Activated naive CD4-positive, alpha-beta T cell treated with Interleukin-2 at 50 U/mL for 16 hours (primary cell): ENCODE results near the gene CELSR2.
"Not testable (repeated sequence)": the region's sequence is repeated elsewhere in the genome, so short reads cannot be mapped to it uniquely, and the experiment has no call there.

Experiments used
- DNase-seq: peaks from one replicate; pipeline ENCODE4 v3.0.0-alpha.2; 2020

The CELSR2 gene

DNA sequence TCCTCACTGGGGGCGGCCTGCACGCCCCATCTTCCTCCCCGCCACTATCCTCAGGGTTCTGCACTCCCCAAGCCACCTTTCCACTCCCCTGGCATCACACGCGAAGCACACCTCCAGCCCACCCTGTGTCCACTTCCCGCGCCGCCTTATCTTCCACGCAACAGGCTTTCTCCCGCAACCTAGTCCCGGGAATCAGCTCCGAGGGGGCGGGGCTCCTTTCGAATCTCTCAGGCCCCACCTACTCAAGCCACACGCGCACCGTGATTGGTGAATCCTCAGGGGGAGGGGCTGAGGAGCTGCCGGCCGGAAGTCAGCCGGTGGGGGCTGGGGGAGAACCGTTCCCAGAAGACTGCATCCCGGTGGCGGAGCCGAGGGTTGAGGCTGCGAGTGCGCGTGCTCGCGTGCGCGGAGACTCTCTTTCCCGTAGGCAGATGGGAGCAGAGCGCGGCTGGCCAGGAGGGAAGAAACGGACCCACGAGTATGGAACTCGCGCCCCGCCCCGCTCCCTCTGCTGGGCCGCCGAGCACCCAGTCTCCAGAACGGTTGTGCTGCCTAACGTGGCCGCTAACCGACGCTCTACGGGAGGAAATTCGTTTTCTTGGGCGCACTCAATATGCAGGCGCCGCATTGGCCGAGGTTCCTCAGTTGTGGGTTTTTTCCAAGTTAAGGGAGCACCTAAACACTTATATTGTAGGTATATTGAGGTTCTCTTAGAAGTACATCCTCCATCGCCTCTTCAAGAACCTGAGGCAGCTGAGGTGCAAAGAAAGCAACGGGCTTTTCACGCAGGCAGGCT lies 33.8 kb downstream of the CELSR2 start, which contains the start of gene PSRC1:
Gene PSRC1, minus strand, starts transcription at position 194 of the 796 bp plus-strand sequence.
- DNase-seq = peak; percentile 91

DNA sequence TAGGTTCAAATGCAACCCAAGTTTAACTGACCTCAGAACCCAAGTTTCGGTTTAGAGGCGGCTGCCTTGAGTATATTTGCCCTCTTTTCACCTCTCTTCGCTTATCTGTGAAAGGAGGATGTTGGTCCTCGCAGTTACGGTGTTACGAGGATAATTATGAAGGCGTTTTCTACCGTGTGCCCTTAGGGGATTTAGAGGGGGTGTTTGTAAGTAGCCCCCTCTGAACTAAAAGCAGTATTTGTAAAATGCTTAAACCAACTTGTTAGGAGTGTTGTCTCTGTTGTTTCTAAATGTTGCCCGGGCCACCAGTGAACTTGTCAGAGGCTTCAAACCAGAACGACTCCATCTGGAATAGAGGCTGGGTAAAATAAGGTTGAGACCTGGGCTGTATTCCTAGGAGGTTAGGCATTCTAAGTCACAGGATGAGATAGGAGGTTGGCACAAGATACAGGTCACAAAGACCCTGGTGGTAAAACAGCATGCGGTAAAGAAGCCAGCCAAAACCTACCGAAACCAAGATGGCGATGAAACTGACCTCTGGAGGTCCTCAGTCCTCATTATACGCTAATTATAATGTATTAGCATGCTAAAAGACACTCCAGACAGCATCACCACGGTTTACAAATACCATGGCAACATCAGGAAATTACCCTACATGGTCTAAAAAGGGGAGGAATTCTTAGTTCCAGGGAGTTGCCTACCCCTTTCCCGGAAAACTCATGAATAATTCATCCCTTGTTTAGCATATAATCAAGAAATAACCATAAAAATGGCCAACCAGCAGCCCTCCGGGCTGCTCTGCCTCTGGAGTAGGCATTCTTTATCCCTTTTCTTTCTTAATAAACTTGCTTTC lies 34.6 kb downstream of the CELSR2 start:
- DNase-seq = no peak

DNA sequence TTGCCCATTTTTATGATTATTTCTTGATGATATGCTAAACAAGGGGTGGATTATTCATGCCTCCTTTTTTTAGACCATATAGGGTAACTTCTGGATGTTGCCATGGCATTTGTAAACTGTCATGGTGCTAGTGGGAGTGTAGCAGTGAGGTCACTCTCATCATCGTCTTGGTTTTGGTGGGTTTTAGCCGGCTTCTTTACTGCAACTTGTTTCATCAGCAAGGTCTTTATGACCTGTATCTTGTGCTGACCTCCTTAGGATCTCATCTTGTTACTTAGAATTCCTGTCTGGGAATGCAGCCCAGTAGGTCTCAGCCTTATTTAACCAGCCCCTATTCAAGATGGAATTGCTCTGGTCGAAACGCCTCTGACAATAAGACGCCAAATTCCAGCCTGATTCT lies 37.4 kb downstream of the CELSR2 start:
- not testable (repeated sequence) for DNase-seq

DNA sequence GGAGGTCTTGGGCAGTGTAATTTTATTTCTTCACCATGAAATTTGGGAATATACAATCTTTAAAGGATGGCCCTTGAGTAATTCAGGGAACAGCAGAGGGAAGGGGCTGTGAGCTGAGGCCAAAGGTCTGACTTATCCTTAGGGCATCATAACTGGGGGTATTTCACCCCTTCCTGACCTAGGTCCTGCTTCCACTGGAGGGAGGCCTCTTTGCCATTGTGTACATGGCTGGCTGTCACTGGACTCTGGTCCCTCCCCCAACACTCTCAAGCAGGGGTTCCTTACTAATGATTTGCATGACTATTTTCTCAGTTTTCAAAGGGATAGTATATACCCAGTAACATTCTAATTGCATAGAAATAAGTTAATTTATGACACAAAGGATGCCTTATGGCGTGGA lies 40.8 kb downstream of the CELSR2 start:
- no peak for DNase-seq

DNA sequence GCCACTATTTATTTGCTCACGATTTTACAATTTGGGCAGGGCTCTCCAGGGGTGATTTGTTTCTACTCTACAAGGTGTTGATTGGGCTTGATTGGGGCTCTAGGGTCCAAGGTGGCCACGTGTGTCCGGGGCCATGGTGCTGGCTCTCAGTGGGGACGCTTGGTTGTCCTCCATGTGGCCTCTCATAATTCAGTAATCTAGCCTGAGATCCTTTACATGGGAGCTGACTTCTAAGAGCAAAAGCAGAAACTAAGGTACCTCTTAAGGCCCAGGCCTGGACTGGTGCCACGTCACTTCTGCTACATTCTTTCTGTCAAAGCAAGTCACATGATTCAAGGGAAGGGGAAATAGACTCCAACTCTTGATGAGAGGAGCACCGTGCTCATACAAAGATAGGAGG lies 41.7 kb downstream of the CELSR2 start:
- no peak for DNase-seq

DNA sequence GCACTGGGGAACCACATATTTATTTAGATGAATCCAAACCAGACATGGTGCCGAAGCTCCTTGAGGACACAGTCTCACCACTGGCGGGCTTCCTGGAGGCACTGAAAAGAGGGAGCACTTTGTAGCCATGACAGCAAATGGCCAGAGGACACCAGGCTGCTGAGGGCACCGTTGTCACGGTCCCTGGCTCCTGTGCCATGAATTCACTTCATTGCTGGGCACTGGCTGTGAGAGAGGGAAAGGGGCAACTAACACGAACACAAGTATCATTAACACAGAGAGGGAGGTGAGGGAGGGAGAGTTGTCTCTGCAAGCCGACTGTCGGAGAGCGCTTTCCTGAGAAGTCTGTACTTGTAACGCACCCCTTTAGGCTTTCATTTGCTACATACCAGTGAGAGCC lies 43.0 kb downstream of the CELSR2 start:
- no peak for DNase-seq

DNA sequence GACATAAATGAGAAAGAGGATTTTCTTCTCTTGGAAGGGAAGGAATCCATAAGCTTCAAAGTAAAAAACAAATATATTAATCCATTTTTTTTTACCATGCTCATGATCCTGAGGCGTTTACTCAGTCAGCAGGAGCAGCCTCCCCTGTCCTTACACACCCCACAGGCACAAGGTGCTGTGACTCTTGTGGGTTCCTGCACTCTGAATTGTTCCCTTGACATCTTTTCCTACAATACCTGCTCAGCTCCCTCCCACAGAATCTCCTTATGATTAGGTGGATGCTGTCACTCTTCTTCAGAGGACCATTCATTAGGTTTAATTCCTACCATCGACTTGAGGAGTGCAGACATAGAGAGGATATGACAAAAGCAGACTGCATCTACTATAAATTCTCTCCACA lies 43.7 kb downstream of the CELSR2 start:
- DNase-seq = no peak

DNA sequence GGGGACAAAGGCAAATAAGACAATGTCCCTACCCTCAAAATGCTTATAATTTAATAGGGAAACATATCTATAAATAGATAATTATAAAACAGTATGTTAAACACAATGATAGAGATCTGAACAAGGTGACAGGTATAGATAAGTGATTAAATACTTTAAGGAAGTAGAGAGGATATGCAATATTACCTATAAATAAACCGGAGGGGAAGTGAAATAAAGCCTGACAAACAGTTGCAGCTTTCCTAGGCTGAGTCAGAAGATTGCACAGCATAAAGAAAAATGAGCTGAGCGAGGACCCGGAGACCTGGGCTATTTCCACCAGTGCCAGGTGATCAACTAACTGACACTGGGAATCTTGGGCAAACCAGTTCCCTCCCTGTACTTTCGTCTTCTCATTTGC lies 45.1 kb downstream of the CELSR2 start:
- no peak for DNase-seq

DNA sequence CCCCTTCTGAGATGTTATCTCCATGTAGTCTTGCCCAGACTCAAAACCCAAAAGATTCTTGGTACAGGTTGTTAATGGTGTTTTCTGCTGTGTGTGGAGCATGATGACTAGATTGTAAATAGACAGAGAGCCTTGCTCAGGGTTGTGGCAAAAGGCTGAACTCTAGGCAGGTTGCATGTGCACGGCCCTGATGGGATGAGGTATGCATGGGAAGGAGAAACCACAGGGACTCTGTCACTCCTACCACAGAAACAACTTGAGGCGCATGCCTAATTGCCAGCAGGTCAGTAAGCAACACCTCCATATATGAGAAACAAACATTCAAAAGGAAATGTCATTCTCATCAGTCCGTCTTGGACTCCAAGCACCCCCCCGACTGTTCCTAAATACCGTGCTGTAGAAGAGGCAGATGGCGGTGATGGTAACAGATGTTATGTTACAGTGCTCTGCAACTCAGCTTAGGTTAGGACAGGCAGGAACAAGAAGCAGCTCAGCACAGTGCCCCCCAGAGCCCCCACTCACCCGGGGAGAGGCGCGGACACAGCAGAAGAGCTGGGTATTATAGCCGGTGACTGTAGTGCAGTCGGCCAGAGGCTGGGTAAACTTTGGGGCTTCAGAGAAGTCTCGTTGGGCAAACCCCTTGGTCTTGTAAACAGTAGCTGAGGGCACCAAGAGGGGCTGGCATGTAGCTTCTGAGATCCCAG lies 46.5 kb downstream of the CELSR2 start:
- no peak for DNase-seq

DNA sequence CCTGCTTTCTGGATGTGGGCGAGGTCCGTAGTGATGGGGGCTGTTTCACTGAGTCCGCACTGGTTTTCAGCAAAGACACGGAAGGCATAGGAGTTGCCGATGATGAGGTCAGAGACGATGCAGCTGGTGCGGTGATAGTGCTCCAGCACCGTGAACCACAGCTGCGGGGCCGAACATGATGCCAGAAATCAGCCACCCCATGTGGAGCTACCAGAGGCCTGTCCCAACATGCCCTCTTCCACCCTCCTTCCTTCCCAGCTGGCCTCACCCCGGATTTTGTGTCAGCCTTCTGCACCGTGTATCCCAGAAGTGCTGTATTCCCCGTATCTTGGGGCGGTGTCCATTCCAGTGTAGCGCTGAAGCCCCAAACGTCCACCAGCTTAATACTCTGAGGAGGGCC lies 47.4 kb downstream of the CELSR2 start:
- no peak for DNase-seq

DNA sequence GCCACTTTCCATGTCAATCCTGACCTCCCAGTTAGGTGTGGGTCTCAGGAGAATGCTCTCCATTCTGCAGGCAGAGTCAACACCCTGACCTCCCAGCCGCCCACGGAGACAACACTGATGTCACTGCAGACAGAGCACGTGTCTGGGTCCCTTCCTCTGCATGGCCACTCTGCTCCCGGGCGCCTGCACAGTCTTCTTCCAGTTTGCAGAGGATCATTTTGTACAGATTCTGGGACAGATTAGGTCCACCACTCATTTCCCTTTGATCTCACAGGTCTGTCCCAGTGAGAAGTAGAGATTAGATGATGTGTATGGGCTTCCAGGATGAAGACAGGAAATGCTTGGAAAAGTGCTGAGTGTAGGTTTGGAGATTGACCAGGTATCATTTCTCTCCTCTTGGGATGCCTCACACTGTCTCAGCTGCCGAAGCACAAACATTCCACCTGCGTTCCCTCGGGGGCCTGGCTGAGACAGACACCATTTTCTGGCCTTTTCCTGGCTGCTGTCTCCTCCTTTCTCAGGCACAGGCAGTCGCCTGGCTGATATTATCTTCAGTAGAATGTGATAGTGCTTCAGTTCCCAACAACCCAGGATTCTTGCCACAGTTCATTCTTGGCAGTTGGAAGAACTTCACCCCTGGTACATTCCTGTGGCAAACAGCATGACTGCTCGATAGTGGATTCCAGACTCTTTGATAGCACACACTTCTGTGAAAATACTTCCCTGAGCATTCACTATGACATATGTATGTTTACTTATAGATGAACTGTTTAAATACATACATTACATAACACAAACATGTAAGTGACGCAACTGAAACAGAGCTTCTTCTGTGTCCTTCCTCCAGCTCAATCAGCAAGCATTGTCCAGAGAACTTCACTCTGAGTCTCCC lies 49.6 kb downstream of the CELSR2 start:
- no peak for DNase-seq

DNA sequence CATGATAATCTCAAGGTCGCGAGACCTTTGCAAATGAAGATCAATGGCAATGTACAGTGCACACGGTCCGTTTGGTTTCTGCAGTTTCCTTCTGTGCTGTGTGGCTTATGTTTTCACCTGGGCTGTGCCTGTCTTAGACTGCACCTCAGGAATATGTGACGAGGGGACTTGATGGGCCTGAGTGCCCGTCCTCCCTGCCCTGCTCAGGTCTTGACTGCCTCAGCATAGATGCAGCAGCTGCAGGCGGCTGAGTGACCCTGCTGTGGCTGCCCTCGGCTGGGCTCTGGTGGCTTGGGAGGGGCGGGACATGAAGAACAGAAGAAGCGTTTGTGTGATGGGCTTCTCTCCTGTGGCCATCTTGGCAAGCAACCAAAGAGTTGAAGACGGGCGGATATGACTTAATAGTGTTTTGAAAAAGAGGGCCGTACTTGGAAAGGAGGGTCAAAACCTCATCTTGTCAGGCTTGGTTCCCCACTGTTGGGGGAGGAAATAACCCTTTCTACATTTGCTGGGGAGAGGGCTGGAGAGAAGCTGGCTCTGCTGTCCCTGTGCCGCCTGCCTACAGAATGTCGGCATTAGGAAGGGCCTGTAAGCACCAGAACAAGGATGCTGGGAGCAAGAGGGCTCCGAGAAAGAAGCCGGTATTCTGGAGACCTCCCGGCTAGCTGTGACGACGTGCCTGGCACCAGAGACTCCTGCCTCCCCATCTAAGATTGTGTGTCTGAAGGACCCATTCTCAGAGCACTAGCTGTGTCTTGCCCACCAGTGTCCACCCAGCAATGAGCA lies 50.4 kb downstream of the CELSR2 start:
- no peak for DNase-seq

DNA sequence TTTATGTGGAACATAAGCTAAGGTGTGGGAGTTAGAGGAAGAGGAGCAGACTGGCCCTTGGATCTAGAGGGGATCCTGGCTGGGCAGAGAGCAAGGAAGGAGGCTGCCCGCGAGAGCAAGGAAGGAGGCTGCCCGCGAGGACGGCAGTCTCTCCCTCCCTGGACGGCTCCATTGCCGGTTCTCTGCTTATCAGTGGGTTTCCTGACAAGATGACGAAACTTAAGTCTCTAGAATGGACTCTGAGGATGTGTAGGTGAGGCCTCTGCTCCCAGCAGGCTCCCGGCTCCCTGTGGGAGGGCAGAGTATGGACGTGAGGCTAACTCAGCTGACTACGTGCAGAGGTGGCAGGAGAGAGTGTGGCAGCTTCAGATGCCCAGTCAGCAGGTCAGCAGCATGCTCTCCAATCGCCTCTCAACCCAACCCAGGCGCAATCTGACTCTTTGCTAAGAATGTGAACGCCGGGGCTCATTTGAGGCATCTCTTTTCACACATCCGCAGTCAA lies 51.4 kb downstream of the CELSR2 start:
- no peak for DNase-seq

DNA sequence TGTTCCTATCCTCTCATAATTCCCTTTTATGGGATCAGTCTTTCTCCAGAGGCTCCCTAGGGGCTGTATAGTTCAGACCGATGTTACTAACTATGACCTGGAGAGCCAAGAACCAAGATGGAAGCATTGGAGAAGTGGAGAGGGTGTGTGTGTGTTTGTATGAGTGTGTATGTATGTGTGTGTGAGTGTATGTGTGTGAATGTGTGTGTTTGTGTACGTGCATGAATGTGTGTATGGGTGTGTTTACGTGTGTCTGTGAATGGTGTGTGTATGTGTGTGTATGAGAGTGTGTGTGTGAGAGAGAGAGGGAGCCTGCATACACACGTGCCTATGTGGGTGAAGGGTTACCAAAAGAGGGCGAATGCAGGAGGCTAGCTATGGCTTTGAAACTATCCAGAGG lies 52.5 kb downstream of the CELSR2 start:
- no peak for DNase-seq

DNA sequence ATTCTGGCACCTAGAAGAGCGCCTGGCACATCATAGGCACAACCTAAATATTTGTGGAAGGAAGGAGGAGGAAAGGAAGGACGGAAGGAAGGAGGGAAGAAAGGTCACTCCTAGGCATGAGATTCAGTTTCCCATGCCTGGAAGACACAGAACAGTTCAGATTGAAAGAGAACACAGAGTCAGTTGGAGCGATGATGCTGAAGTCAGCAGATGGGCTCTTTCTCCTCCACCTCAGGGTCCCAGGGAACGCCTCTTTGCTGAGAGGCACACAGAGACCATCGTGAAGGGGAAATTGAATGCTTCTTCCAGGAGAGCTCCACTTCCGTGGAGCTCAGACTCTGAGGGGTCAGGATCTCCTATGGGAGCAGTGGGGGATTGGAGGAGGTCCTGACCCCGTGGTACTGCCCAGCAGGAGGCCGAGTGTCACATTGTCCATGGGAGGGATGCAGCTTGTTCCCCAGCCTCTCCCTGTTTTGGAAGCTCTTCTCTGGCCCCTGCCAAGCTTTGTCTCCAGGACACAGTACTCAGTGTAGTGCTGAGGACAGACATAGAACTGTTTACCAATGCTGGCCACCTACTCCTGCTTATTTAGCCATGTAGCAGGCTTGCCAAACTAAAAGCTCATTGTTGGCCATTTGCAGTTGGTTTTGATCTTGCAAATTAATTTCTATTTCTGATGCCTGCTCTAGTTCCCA lies 55.0 kb downstream of the CELSR2 start:
- no peak for DNase-seq

DNA sequence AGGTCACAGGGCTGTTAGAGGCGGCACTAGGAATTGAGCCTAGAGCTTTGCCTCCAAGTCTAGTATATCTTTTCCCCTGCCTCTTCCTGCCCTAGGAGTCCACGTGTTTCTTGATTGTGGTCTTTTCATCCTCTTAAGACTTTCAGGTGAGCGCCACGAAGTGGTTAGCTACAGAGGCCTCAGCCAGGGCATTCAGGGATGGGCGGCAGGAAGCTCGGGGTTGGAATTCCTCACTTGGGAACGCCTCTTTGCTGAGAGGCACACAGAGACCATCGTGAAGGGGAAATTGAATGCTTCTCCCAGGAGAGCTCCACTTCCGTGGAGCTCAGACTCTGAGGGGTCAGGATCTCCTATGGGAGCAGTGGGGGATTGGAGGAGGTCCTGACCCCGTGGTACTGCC lies 56.7 kb downstream of the CELSR2 start:
- DNase-seq = not testable (repeated sequence)

DNA sequence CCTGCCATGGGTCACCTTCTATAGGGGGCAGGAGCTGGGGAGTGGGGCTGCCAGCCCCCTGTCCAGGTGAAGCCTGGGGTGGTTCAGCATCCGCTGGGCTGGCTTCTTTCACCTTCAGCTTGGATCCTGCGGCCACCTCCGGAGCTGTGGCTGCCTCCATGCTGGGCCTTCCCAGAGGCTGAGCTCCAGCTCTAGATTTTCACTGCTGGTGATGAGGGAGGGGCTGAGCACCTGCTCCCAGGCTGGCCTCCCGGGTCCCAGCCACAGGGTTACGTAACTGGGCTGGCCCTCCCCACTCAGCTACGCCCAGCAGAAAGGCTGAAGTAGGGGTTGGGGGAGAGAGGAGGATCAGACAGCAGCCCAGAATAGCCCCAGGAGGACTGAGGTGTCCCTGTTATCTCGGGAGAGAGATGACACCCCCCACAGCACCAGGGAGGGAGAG lies 57.5 kb downstream of the CELSR2 start, which contains the start of gene MYBPHL:
Gene MYBPHL, minus strand, starts transcription at position 180 of the 442 bp plus-strand sequence. Its CDS starts 20 bp downstream, at position 160.
- DNase-seq = no peak

DNA sequence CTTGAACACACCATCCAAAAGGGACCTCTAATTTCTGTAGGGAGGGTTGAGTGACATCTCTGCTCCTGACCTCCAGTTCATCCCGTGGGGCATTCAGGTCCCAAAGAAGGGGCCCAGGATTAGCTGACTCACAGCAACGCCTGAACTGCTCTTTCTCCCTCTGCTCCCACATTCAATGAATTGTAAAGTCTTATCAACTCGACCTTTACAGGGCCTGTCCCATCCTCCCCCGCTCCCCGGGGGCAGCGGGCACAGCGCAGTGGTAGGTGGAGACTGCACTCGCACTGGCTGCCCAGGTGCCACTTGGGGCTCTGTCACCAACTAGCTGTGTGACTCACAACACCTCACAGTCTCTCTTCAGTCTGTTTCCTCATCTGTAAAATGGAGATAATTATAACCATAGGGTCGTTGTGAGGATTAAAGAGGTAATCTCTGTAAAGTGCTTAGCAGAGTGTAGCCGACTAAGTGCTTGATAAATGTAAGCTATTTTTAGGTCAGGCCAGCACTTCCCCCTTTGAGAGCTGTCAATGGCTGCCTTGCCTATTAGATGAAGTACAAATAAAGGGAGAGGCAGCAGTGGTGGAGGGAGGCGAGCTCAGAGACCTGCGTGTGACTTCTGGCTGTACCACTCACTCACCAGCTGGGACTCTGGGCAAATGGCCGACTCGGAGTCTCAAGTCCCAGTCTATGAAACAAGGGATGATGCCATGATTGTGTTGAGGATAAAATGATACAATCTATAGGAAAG lies 58.1 kb downstream of the CELSR2 start:
- no peak for DNase-seq

DNA sequence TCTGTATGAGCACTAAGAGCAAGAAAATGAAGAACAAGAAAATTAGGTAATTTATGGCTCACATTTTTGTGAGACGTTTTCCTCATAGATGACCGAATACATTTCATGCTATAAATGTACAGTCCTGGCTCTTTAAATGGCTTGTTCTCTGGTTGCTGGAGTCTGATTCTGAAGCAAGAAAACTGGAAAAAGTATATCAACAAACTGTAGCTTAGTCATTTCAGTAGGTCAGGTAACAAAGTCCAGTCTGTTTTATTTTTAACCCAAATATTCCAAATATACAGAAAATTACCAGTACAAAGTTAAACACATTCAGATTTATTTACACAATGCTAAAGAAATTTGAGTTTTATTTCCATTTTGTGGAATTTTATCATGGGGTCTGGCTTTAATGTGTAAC lies 60.0 kb downstream of the CELSR2 start:
- DNase-seq = no peak

DNA sequence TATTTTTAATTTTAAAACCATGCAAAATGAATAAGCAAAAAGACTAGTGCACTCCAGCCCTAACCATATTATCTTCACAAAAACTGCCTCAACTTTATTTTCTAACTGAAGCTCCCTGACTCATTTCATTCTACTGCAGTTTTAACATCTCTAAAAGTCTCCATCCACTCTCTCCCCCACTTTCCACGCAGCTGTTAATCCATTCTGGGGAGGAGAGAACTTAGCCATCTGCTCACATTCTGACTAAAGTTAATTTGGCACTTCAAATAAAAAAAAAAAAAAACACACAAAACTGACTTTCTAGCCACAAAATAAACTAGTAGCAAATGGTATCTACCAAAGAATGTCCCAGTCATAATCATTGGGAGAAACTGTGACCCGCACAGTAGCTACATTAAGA lies 62.9 kb downstream of the CELSR2 start:
- no peak for DNase-seq
